HepG2 (cell line): ENCODE measurements around the gene CSNK1D. TPM values are rescaled to one million over a fixed set of nuclear protein-coding genes. Genes with fewer than 3 reads are reported as not detected.

Source experiments
- ATAC-seq: fragments of 200-7000 bp; cut with Tn5 transposase; 3 replicates; pipeline ENCODE4 v1.9.1; 2020; ENCODE audit warnings: mild to moderate bottlenecking, moderate library complexity
- BruUV-seq: library from RNA; stranded (reverse); fragments of 400-500 nt; replicated peaks from 2 replicates; lab custom pipeline; 2021; lab: Mats Ljungman, UMichigan
- CTCF ChIA-PET: fragments of 300-600 bp; formaldehyde crosslinking; extraction: SDS; loops from one replicate; lab custom pipeline; 2021; ENCODE audit warnings: low total read pairs, inconsistent platforms, low intra/inter-chr PET ratio; lab: Yijun Ruan, JAX
- POLR2A ChIA-PET: fragments of 350-600 bp; sonication (Branson Sonifier 250); formaldehyde crosslinking; loops from one replicate; lab custom pipeline; 2020; ENCODE audit warnings: antibody characterized with exemption, inconsistent platforms; lab: Yijun Ruan, JAX
- DNase-seq: peaks from one replicate; pipeline ENCODE4 v3.0.0-alpha.2; 2015; ENCODE audit warnings: low spot score
- FAIRE-seq: peaks from 3 replicates; lab custom pipeline; 2011; peaks lifted over from hg19 to GRCh38; lab: Jason Lieb, UNC
- H2AFZ ChIP-seq: one replicate; pipeline ENCODE4 v1.6.1; 2011; ENCODE audit warnings: low read length, inconsistent platforms
- H3K27ac ChIP-seq: fragments of 300-600 bp; 3 replicates; pipeline ENCODE4 v1.8.0; 2011; ENCODE audit warnings: mixed run types, mild to moderate bottlenecking, mixed read lengths, low read length, inconsistent platforms; ENCODE audit not compliant: insufficient read depth; ENCODE audit errors: extremely low read length
- H3K27me3 ChIP-seq, 2 experiments: fragments of 200-600 bp in 1 of 2; 2 replicates in 1 of 2; 3 replicates in 1 of 2; pipeline versions ENCODE4 v1.6.0 to v1.8.0; 2011; ENCODE audit warnings: low read length in 2 of 2, mild to moderate bottlenecking in 2 of 2, moderate library complexity in 2 of 2, inconsistent platforms in 1 of 2; ENCODE audit not compliant: insufficient read depth in 2 of 2, control insufficient read depth in 1 of 2
- H3K36me3 ChIP-seq, 2 experiments: fragments of 200-600 bp in 1 of 2; replicated peaks in 1 of 2; 2 replicates in 1 of 2; 3 replicates in 1 of 2; pipeline versions ENCODE4 v1.5.1 to v1.8.0; 2011; ENCODE audit warnings: low read length in 2 of 2, inconsistent platforms in 1 of 2; ENCODE audit not compliant: insufficient read depth in 2 of 2, control insufficient read depth in 1 of 2
- H3K4me1 ChIP-seq: 2 replicates; pipeline ENCODE4 v1.5.1; 2012; ENCODE audit warnings: low read length, inconsistent platforms; ENCODE audit not compliant: insufficient read depth
- H3K4me2 ChIP-seq: 2 replicates; pipeline ENCODE4 v1.6.0; 2011; ENCODE audit warnings: low read depth, low read length, inconsistent platforms
- H3K4me3 ChIP-seq, 3 experiments: fragments of 200-600 bp in 1 of 3; sonication (generic), shearing (Covaris generic) in 1 of 3; replicated peaks in 1 of 3; 2 replicates each; pipeline ENCODE4 v1.5.1; 2011 to 2016; ENCODE audit warnings: low read length in 3 of 3, inconsistent platforms in 2 of 3, low read depth in 2 of 3, mild to moderate bottlenecking in 2 of 3, control low read depth in 1 of 3, mixed read lengths in 1 of 3; ENCODE audit not compliant: insufficient read depth in 1 of 3
- H3K79me2 ChIP-seq: one replicate; pipeline ENCODE4 v1.6.1; 2011; ENCODE audit warnings: low read length, inconsistent platforms; ENCODE audit not compliant: insufficient read depth
- H3K9ac ChIP-seq: 2 replicates; pipeline ENCODE4 v1.6.0; 2011; ENCODE audit warnings: mild to moderate bottlenecking, low read depth, low read length, inconsistent platforms; ENCODE audit not compliant: insufficient read depth
- H3K9me3 ChIP-seq: 2 replicates; pipeline ENCODE4 v1.5.1; 2012; ENCODE audit warnings: mild to moderate bottlenecking, low read length
- H4K20me1 ChIP-seq: 2 replicates; pipeline ENCODE4 v1.6.0; 2011; ENCODE audit warnings: inconsistent platforms, mild to moderate bottlenecking, low read length, moderate library complexity; ENCODE audit not compliant: insufficient read depth
- GTF3A ChIP-seq: sonication (generic); formaldehyde crosslinking; conservative IDR thresholded peaks from 2 replicates; pipeline ENCODE4 v1.4.0; 2020; ENCODE audit warnings: mild to moderate bottlenecking, missing genetic modification reagents
- HOXA3 ChIP-seq: sonication (generic); formaldehyde crosslinking; IDR thresholded peaks from 2 replicates; pipeline ENCODE4 v1.5.0; 2020; ENCODE audit warnings: missing genetic modification reagents
- HOXA7 ChIP-seq: sonication (generic); formaldehyde crosslinking; IDR thresholded peaks from 2 replicates; pipeline ENCODE4 v1.8.1; 2022; ENCODE audit warnings: mild to moderate bottlenecking, missing genetic modification reagents, moderate library complexity
- KLF11 ChIP-seq: IDR thresholded peaks from 2 replicates; pipeline ENCODE4 v1.6.1; 2016; ENCODE audit warnings: missing compliant biosample characterization
- KLF9 ChIP-seq: IDR thresholded peaks from 2 replicates; pipeline ENCODE4 v1.6.1; 2016; ENCODE audit warnings: low read depth
- MYNN ChIP-seq: sonication (generic); formaldehyde crosslinking; IDR thresholded peaks from 2 replicates; pipeline ENCODE4 v1.4.0; 2020; ENCODE audit warnings: mild to moderate bottlenecking, low read depth, missing genetic modification reagents
- NFE2L2 ChIP-seq: fragments of 150-350 bp; IDR thresholded peaks from 2 replicates; pipeline ENCODE4 v1.6.1; 2014; ENCODE audit warnings: low read length
- POLR2G ChIP-seq: fragments of 200-400 bp; formaldehyde crosslinking; IDR thresholded peaks from 2 replicates; pipeline ENCODE4 v1.6.1; 2018; ENCODE audit warnings: mild to moderate bottlenecking, low read depth, low read length, moderate library complexity
- TFDP1 ChIP-seq: IDR thresholded peaks from 2 replicates; pipeline ENCODE4 v1.6.1; 2016; ENCODE audit warnings: missing compliant biosample characterization, missing genetic modification reagents, borderline replicate concordance
- TFE3 ChIP-seq: IDR thresholded peaks from 2 replicates; pipeline ENCODE4 v1.6.1; 2016
- THYN1 ChIP-seq: sonication (generic); formaldehyde crosslinking; IDR thresholded peaks from 2 replicates; pipeline ENCODE4 v1.8.1; 2023; ENCODE audit warnings: low read depth, mild to moderate bottlenecking, moderate library complexity, missing genetic modification reagents, borderline replicate concordance
- ZNF251 ChIP-seq: sonication (generic); formaldehyde crosslinking; IDR thresholded peaks from 2 replicates; pipeline ENCODE4 v1.9.0; 2021; ENCODE audit warnings: mild to moderate bottlenecking, missing genetic modification reagents
- ZNF34 ChIP-seq: sonication (generic); formaldehyde crosslinking; IDR thresholded peaks from 2 replicates; pipeline ENCODE4 v1.4.0; 2020; ENCODE audit warnings: mild to moderate bottlenecking, missing genetic modification reagents, borderline replicate concordance
- ZNF441 ChIP-seq: sonication (generic); formaldehyde crosslinking; IDR thresholded peaks from 2 replicates; pipeline ENCODE4 v1.7.0; 2021; ENCODE audit warnings: missing genetic modification reagents, borderline replicate concordance
- ZNF629 ChIP-seq: sonication (generic); formaldehyde crosslinking; conservative IDR thresholded peaks from 2 replicates; pipeline ENCODE4 v1.5.0; 2020; ENCODE audit warnings: missing genetic modification reagents
- ZNF660 ChIP-seq: sonication (generic); formaldehyde crosslinking; IDR thresholded peaks from 2 replicates; pipeline ENCODE4 v1.5.1; 2020; ENCODE audit warnings: mild to moderate bottlenecking, low read depth, missing genetic modification reagents, borderline replicate concordance
- ZNF713 ChIP-seq: sonication (generic); formaldehyde crosslinking; IDR thresholded peaks from 2 replicates; pipeline ENCODE4 v1.4.0; 2020; ENCODE audit warnings: mild to moderate bottlenecking, missing genetic modification reagents
- ZSCAN30 ChIP-seq: sonication (generic); formaldehyde crosslinking; IDR thresholded peaks from 2 replicates; pipeline ENCODE4 v1.5.0; 2020; ENCODE audit warnings: mild to moderate bottlenecking, missing genetic modification reagents
- WGBS: methylation state at CpG from one replicate; pipeline ENCODE4 v1.1.6; 2017; ENCODE audit warnings: low lambda C conversion rate; 5-methylcytosine and 5-hydroxymethylcytosine counted together
- in situ Hi-C: cut with HindIII; loops from 2 replicates; pipeline ENCODE4 v1.10.0; 2017; ENCODE audit warnings: low pct_unique_long_range_greater_than_20kb; ENCODE audit not compliant: extremely low pct_ligation_motif_present
- intact Hi-C: fragments of 100-400 bp; cut with micrococcal nuclease; formaldehyde crosslinking; loops from one replicate; pipeline ENCODE4 v1.10.0; 2022; ENCODE audit not compliant: unreplicated experiment
- polyA plus RNA-seq, 8 experiments: library from polyadenylated mRNA; depleted of rRNA in 3 of 8; stranded (reverse) in 7 of 8; unstranded in 1 of 8; fragments of >200 nt; fragmentation: Illumina TruSeq in 4 of 8; extraction: Trizol in 4 of 8; gene quantifications; 2 replicates each; pipeline versions ENCODE4 v1.2.1 to v1.2.3, GENCODE V29; 2011 to 2016; ENCODE audit warnings: low read depth in 4 of 8, missing spikeins in 1 of 8, mixed read lengths in 1 of 8; ENCODE audit not compliant: insufficient read depth in 1 of 8
- total RNA-seq, 5 experiments: library from RNA; depleted of rRNA; stranded (reverse); fragments of >200 nt; fragmentation: Illumina TruSeq; extraction: Trizol; gene quantifications; 2 replicates each; pipeline ENCODE4 v1.2.3, GENCODE V29; 2016; ENCODE audit warnings: low read depth in 1 of 5
- TF ChIP-seq, protein P1 (sequence below): sonication (generic); formaldehyde crosslinking; conservative IDR thresholded peaks from 2 replicates; pipeline ENCODE4 v1.4.0; 2020; ENCODE audit warnings: missing genetic modification reagents
- TF ChIP-seq, protein P2 (sequence below): sonication (generic); formaldehyde crosslinking; IDR thresholded peaks from 2 replicates; pipeline ENCODE4 v1.5.0; 2020; ENCODE audit warnings: missing genetic modification reagents

CSNK1D gene
- total and polyA plus RNA-seq, 2 of the 13 experiments (the other 11 are each of a cell fraction or from before 2014, with no cell fraction given): 31.5 to 128 TPM

DNA sequence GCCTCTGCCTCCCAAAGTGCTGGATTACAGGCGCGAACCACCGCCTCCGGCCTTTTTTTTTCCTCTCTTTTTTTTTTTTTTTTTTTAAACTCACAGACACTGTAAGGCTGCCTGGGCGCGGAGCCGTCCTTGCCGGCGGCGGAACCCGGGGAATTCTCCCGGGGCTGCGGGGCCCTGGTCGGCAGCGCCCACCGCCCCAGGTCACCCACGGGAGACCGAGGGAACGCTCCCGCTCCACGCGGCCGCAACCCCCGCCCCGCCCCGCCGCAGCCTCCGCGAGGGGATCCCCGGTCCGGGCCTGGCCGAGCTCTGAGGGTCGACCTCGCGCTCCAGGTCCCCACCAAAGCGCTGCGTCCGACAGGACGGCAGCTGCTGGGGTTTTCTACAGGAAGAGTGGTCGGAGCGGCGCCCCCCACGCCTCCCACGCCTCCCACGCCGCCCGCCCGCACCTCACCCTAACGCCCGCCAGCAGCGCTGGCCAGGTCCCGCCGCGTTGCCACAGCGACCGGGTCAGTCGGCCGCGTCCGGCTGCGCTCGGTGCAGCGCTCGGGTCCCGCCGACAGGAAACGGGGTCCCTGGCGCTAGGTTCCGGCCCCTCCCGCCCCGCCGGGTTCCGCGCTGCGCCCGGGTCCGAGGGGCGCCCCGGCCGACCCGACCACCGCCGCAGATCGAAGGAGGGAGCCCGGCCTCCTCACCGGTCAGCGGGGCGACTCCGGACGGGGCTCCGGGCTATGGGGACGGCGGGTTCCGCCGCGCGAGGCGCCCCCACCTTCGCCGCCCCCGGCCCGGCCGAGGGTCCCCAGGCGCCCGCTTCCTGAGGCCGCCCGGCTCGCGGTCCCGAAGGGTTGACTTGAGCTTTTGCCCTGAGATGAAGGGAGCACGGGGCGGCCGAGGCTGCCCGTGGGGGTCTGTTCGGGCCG lies 60.9 kb downstream of the CSNK1D start, which contains the start of gene CCDC57:
Gene CCDC57 (minus strand): TSS at position 512 of the 920 bp plus-strand sequence. CDS start 10,898 bp downstream, outside the sequence.
- in situ Hi-C loops: no loop called here
- no peaks in the 10 kb centered on the region for H3K27me3 ChIP-seq
- peaks cover 54% of the 10 kb centered on the region for H3K4me1 ChIP-seq
- H2AFZ ChIP-seq: no peak within 1 kb of the TSS
- peak within 1 kb of the TSS; percentile 93 for H3K4me2 ChIP-seq
- intact Hi-C loops: no loop called here
- H3K27ac ChIP-seq: peak within 1 kb of the TSS; percentile 63
- peaks cover 6% of the 10 kb centered on the region for H3K79me2 ChIP-seq
- H3K9me3 ChIP-seq: no peaks in the 10 kb centered on the region
- FAIRE-seq: no peak
- ChIA-PET CTCF (no interaction called here), POLR2A (interaction anchor here (1.0 to 11.8 kb wide), 5 partner anchors 13 to 134 kb away, joined by 3 to 117 read pairs (median 9); partner anchors contain the start of gene SLC16A3)
- H3K9ac ChIP-seq: peak within 1 kb of the TSS; percentile 82
- no TSS peak for BruUV-seq
- DNase-seq: peak; percentile 61
- H3K4me3 ChIP-seq: peak within 1 kb of the TSS; percentile 87 to 98 (median 92)
- H4K20me1 ChIP-seq: no peaks in the 10 kb centered on the region
- H3K36me3 ChIP-seq: 0 out of 5 replicates have a peak, but pooled peaks cover 0 to 2% of the 10 kb centered on the region in 2 experiments
- WGBS: under 1% methylated on average over 19 of the region's 116 CpGs
- ATAC-seq: peak; percentile 65
- TF ChIP-seq ZSCAN30 (no peak), GTF3A (CRISPR knock-in tag) (0 out of 2 replicates have a peak, but pooled peaks have one; percentile 58), KLF9 (CRISPR knock-in tag) (no peak), ZNF251 (CRISPR knock-in tag) (no peak), KLF11 (CRISPR knock-in tag) (no peak), ZNF34 (CRISPR knock-in tag) (peak; percentile 94), POLR2G (peak; percentile 73), ZNF713 (peak; percentile 68; the same call in 1 of the 2 replicates), ZNF660 (CRISPR knock-in tag) (no peak), HOXA7 (no peak), MYNN (CRISPR knock-in tag) (no peak), THYN1 (CRISPR knock-in tag) (no peak), TFE3 (no peak; the same call in 1 of the 2 replicates), TFDP1 (CRISPR knock-in tag) (peak; percentile 75), ZNF441 (CRISPR knock-in tag) (no peak), ZNF629 (CRISPR knock-in tag) (no peak; the same call in 1 of the 2 replicates), NFE2L2 (no peak), HOXA3 (CRISPR knock-in tag) (peak; percentile 97)
- TF ChIP-seq, protein P1, sequence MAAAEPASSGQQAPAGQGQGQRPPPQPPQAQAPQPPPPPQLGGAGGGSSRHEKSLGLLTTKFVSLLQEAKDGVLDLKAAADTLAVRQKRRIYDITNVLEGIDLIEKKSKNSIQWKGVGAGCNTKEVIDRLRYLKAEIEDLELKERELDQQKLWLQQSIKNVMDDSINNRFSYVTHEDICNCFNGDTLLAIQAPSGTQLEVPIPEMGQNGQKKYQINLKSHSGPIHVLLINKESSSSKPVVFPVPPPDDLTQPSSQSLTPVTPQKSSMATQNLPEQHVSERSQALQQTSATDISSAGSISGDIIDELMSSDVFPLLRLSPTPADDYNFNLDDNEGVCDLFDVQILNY (CRISPR knock-in tag): peak; percentile 58; the same call in 1 of the 2 replicates
- TF ChIP-seq, protein P2, sequence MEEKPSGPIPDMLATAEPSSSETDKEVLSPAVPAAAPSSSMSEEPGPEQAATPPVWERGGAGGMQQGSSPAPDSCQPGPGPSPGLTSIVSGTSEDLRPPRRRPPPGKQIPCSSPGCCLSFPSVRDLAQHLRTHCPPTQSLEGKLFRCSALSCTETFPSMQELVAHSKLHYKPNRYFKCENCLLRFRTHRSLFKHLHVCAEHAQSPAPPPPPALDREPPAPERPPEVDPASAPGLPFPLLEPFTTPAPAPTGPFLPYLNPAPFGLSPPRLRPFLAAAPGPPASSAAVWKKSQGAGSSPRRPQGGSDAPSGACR (CRISPR knock-in tag): no peak
